HL-60/S4 treated with retinoic acid at 250 ng/mL for 4 days and 3 days (cell line): ENCODE data around the gene ARID1A.

Experiments
- in situ Hi-C: fragments of 300-500 bp; cut with MboI; formaldehyde crosslinking; loops from 2 replicates; pipeline ENCODE4 v1.7.0; 2022; ENCODE audit warnings: low sequenced_read_pairs

The ARID1A gene

DNA sequence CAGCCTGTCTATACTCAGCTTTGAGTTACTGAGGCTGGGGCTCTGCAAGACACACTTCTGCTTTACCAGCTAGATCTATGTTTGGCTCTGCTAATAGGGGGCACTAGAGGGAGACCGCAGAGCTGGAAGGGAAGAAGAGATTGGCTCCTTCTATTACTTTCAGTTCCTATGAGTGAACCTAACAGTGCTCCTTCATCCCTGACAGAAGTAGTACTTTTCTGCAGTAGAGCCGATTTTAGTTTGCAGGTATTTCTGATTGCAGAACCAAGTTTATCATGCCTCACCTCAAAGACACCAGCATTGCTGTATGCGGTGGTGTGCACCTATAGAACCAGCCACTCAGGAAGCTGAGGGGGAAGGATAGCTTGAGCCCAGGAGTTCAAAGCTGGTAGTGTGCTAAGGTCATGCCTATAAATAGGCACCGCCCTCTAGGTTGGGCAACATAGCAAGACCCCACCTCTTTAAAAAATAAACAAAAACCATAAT is 125.0 kb downstream of the ARID1A start:
- in situ Hi-C loops = no loop called here

- in situ Hi-C loops = no loop called here
Observed at GRCh38 chr1:26822737-26823395, 127.1 kb downstream of the ARID1A start.

DNA sequence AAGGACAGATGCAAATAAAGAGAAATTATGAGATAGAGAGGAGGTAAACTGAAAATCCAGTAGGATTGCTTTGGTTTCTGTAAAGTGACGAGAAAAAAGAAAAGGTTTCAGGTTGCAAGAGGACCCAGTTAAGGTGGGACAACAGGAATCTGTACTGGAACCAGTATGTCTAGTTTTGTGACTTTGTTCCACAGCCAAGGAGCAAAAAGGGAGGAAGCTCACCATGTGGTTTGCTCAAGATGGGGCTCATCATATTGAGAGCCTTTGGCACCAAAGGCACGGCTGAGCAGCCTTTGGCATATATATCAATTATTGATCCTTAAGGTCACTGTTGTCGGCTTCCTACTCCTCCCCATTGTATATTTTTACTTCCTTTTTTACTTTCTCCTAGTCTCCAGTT is 128.9 kb downstream of the ARID1A start:
- in situ Hi-C loops = no loop called here

- in situ Hi-C loops = no loop called here
Observed at GRCh38 chr1:26826261-26827105, 130.7 kb downstream of the ARID1A start, which contains the start of gene ZDHHC18. ZDHHC18 (plus strand) TSS chr1:26826688; CDS start chr1:26826805, 117 bp downstream.

- in situ Hi-C loops = no loop called here
Observed at GRCh38 chr1:26827106-26827604, 131.3 kb downstream of the ARID1A start.

- in situ Hi-C loops = no loop called here
Observed at GRCh38 chr1:26827663-26828062, 131.8 kb downstream of the ARID1A start.

DNA sequence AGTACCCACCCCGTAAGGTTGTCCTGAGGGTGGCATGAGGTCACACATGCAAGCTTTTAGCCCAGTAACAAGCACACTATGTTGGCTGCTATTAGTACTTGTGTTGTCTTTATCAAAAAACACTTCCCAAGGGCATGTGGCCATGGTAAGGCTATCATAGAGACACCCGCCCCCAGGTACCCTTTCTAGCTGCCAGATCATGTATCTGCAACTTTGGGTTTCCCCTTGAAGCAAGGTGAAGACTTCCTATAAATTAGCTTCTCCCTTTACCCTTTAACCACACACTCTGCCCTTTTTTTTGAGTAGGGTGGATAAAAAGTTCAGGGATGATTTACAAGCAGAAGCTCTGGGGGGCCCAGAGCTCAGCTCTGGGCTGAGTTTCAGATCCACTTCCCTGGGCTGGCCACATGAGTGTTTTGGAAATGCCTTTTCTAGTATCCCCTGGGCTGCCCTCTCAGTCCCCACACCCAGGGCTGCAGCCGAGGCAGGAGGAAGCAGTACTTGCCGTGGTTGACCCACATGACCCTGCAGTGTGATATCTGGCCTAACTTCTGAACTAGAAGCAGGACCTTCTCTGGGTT is 132.7 kb downstream of the ARID1A start:
- in situ Hi-C loops = no loop called here

GRCh38 chr1:26829184-26829911 is 133.5 kb downstream of the ARID1A start:
- in situ Hi-C loops = no loop called here

GRCh38 chr1:26831059-26831458 is 135.2 kb downstream of the ARID1A start:
- in situ Hi-C loops = no loop called here
